ENCODE measurements around the gene CMTR1.
A peak's percentile ranks its signal among the peaks of the same experiment; 100 is the strongest.
"Not testable (repeated sequence)": the region's sequence is repeated elsewhere in the genome, so short reads cannot be mapped to it uniquely, and the experiment has no call there.

The CMTR1 gene

DNA sequence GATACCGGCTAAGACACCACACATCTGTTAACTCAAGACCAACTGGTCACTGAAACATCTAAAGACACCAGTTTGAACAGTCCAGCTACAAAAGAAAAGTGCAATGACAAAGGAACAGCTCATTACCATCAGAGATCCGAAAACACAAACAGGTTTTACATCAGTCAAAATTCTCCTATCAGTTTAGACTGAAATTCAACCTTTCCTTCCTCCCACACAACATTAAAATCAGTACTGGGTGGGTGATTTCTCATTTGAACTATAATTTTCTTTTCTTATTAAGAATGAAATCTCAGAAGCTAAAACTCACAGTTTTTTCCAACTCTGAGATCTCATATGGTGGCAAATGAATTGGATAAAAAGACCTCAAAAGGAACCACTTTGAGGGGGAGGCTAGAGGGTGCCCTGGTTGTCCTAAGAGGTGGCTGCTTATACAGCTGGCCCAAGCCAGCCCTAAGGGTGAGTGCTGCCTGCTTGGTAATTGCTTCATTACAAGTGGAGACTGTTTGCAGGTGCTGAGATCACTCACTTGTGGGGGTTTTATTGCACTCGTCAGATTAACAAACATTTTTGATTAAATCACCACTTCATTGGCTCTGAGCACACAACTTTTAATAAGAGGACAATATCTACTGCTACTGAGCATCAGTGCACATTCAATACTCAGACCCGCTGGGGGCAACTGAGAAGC is 62.4 kb downstream of the CMTR1 start:
- peak; percentile 59 for DNase-seq

DNA sequence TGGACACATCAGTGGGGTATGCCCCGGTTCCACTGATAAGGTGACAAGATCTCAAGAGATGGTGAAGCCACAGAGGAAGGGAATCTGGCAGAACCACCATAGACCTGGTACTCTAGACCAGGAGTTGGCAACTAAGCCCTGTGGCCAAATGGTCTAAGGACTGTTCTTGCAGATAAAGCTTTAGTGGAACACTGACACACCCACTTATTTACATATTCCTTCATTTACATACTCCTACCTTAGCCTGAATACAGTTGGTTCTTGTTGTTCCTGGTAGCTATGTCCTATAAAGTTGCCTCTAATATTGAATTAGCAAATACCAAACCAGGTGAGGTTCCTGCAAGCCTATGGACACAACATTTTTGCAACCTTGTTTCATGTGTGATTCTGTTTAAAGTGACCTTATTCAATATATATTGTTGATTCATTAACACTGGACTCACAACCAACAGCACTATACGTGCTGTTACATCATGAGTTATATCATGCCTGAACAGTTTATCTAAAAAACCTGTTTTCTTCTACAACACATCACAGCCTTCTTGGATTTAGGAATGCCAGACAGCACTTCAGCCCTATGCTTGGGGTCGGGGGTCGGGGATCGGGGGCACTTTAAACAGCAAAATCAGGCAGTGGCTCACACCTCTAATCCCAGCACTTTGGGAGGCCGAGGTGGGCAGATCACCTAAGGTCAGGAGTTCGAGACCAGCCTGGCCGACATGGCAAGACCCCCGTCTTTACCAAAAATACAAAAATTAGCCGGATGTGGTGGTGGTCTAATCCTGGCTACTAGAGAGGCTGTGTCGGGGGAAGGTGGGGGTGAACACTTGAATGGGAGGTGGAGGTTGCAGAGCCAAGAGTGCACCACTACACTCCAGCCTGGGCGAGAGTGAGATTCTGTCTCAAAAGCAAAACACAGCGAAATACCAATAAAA is 64.2 kb downstream of the CMTR1 start:
- DNase-seq, result no peak

DNA sequence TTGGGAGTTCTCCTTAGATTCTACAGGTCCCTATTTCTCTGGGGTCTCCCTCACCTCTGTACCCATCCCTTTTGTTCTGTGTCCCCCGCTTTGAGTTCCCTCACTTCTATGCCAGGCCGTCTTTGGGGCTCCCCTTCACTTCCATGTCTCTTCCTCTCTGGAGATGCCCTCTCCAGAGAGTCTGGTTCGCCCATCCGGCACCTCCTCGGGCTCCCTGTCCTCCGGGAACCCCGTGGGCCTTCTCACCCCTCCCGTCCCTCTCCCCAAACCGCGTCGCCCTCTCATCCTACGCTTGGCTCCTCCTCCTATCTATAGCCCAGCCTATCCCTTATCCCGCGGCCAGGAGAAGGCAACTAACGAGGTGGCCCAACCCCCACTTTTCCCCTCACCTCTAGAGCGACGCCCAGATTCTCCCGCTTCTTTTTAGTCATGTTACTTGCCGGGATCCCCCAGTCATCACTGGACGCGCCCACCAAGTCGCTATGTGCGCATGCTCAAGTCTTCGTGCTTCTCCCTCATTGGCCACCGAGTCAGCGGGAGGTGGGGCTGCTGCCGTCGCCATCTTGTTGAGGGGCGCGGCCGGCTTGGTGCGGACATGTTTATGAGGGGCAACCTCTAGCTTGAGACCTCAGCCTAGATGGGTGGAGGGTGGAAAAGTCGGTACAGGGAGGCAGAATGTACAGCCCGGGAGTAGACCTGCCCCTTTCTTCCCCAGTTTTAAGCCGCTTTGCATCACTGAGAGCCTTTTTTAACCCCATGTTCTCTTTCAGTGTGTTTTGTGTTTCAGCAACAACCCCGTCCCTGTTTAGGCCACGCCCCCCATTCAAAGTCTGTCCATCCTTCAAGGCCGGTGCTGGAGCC is 66.6 kb downstream of the CMTR1 start, which contains the start of gene CCDC167:
CCDC167 (minus strand) TSS at position 461 of the 861 bp plus-strand sequence; CDS start at position 431, 30 bp downstream.
- DNase-seq, result peak; percentile 99

DNA sequence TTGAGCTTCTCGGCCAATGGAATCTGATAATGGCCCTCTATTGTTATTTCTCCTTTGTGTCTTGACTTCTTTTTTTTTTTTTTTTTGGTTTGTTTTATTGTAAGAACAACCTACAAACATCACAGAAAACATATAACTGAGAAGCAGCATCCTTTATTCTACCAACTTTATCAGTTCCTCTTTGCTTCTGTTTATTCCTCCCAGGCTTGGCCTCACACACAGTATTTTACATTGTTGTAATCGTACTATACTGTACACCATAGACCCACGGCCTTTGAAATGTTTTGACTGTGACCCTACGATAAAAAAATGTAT is 67.2 kb downstream of the CMTR1 start:
- DNase-seq, result no peak

DNA sequence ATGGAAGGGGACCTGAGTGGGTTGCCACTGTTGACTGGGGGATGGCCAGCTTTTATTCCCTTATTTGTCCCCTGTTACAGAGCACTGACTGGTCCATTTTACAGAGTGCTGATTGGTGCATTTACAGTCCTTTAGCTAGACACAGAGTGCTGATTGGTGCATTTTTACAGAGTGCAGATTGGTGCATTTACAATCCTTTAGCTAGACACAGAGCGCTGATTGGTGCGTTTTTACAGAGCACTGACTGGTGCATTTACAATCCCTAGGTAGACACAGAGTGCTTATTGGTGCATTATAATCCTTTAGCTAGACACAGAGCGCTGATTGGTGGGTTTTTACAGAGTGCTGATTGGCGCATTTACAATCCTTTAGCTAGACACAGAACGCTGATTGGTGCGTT is 67.9 kb downstream of the CMTR1 start:
- not testable (repeated sequence) for DNase-seq

DNA sequence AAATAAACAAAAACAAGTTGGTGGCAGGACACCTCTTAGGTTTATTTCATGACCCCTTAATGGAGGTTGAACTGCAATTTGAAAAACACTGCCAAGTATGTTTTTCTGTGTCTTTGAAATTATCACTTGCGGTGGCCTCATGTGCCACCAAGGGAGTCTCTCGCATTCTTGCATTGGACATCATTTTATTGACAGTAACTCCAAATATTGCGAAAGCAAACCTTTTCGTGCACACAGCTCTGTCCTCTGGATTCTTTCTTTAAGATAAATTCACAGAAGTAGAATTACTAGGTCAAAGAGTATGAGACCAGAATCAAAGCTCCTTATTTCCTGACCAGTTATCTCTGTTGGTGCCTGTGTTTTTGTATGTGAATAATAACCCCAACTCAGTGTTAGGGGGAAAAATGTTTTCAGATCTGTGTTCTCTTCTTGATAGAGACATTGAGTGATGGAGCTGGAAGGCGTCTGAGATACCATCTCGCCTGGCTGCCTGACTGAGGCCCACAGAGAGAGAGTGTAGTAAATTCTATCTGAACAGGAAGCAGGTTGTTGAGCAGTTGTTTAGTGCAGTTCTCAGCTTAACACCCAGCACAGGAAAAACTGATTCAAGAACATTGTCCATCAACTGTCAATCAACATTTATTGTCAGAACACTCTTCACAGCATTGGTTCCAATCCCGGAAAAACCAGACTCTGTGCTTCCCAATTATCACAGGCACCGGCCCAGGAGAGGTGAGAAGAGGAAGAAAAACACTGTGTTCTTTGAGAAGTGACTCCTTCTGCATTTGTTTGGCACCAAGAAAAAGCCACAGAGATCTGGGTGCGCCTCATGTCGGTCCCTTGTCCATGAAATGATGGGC is 68.8 kb downstream of the CMTR1 start:
- no peak for DNase-seq

DNA sequence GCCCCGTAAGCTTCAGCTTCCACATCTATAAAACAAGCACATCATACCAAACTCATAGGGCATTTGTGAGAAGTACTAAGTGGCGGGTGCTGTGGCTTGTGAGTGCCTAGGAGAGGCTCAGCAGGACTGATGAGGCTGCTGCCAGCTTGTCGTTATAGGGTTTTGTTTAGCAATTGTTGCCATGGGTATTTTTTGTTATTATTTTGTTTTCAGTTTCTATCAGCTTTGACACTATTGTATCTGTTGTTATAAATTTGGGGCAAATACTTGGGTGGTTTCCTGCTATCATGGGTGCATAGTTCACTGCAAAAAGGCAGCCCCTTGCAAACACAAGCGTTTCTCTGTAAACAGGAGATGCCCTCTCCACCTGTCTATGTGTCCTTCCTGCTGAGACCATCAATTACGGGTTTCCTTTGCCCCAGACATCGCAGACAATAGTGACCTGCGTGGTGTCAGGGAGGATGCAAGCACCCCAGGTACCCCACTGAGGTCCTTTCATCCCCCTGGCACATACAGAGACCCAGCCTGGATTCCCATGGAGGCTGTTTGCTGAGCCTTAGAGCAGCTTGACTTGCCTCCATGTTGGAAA is 69.8 kb downstream of the CMTR1 start:
- DNase-seq, result no peak

DNA sequence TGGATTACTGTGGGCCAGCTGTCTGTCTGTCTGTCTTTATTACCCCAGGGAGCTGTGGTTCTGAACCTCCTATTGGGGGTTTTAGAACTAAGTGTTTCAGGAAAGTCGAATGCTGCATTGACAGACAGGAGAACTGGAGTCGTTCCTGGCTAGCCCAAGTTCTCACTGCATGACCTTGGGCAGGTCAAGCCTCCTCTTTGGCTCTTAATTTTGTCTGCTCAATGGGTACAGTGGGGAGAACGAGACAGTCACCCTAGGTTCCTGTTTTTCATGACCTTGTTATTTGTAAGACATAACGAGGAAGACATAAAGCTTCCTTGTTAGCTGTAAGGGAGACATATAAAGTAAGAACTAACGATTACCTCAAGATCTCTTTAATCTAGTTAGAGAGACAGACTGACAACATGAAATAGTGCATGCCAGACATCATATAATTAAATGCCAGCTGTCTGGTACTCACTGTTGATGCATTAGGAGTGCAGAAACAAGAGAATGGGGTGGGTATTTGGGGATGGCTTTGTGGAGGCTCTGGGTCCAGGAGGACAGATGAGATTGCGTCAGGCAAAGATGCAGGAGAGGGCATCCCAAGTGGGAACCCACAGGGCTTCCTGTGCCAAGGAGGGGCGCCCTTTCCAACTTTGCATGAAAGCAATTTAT is 70.4 kb downstream of the CMTR1 start:
- no peak for DNase-seq

DNA sequence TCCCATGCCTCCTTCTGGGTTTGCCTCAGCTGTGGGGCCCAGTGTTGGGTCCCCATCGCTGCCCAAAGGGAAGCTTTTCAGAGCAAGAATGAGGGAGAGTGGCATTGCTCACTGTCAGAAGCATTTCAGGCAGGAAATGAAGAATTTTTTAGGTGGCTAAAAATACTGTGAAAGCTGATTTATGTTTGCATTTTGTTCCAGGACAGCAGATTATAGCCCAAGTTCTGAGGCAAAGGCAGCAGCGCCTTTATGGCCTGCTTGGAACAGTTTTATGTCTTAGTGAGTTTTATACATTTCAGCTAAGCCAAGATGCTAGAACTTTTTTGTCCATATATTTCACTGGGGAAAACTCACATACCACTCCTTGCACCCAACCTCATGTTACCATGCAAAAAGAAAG is 71.0 kb downstream of the CMTR1 start:
- no peak for DNase-seq

DNA sequence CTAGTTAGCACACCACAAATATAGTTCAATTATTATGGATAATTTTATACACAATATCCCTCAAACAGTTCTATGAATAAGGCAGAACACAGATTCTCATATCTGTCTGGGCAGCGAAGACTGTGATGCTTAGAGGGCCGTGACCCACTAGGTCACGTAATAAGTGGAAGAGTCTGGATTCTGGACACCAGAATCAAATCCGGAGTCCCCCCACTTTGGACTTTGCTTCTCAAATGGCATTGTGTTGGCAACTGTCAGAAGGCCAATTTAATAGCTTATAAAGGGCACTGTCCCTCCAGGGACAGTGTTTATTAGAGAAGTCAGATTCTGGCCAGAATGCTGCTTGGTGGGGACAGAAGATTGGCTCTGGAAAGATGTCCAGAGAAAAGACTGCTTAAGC is 73.5 kb downstream of the CMTR1 start:
- no peak for DNase-seq

DNA sequence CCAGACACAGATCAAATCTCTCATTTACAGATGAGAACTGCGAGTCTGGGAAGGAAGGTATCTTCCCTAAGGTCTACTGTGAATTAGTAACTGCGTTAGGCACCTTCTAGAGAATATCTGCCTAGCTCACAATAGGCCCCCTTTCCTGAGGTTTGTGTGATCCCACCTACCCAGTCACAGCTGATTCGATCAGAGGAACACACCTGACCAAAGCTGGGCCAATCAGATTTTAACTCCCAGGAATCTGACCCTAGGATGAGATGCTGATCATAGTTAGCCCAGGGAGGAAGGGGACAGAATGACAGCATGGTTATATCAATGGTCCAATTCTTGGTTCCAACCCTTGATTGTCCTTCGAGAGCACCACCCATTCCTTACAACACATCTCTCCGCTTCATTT is 74.1 kb downstream of the CMTR1 start:
- no peak for DNase-seq

DNA sequence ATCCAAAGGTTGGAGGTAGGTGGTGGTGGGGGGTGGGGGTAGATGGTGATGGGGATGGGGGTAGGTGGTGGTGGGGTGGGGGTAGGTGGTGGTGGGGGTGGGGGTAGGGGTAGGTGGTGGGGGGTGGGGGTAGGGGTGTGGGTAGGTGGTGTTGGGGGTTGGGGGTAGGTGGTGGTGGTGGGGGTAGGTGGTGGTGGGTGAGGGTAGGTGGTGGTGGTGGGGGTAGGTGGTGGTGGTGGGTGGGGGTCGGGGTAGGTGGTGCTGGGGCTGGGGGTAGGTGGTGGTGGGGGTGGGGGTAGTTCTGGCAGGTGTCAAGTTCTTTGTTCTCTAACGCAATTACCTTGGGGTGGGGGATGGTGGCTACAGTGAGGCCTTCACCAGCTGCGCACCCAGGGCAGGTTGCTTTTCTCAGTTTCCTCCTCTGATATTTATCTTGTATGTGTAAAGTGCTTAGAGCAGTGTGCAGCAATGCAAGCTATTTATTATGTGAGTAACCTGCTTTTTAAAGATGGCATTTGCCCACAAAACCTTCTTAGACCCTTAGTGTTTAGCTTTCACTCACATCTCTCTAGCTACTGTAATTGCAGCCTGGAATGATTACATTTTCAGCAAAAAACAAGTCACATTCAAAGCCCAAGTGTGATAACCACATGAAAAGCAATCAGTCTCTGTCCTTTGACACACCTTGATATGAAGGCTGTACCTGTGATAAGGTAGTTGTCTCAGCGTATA is 74.8 kb downstream of the CMTR1 start:
- peak; percentile 63 for DNase-seq

DNA sequence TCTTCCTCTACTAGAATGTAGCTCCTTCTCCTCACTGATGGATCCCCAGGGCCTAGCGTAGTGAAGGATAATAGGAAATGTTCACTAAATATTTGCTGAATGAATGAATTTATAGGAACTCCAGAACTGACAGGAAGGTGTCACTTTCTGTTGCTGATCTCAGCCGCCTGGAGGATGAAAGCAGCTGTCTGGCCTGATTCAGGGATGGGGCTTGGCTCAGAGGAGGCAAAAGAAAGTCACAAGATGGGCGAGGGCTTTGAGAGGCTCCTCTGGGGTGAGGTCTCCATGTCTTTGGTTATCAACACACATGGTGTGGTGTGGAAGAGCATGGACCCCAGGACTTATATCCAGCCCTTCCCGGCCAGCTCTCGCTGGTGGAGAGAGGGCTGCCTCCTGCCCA is 78.2 kb downstream of the CMTR1 start:
- no peak for DNase-seq

DNA sequence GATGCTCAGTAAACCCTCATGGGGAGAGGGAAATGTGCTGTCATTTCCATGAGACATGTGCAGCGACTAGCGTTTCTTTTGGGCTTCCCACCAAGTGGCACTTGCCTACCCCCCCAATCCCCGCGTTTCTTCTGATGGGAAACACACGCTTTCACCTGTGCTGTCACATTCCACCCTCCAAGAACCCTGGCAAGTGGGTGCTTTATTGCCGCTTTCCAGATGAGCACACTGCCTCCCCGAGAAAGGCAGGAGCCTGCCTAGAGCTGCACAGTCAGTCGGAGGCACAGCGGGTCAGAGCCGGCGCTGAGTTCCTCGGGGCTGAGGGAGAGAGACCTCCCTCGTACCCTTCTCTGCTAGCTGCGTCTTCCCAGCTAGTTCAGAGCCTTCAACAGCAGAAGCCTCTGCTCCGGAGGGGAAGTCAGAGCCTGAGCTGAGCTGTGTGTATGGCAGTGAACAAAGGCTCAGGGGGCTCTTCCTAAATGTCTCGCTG is 78.9 kb downstream of the CMTR1 start:
- DNase-seq, result no peak

DNA sequence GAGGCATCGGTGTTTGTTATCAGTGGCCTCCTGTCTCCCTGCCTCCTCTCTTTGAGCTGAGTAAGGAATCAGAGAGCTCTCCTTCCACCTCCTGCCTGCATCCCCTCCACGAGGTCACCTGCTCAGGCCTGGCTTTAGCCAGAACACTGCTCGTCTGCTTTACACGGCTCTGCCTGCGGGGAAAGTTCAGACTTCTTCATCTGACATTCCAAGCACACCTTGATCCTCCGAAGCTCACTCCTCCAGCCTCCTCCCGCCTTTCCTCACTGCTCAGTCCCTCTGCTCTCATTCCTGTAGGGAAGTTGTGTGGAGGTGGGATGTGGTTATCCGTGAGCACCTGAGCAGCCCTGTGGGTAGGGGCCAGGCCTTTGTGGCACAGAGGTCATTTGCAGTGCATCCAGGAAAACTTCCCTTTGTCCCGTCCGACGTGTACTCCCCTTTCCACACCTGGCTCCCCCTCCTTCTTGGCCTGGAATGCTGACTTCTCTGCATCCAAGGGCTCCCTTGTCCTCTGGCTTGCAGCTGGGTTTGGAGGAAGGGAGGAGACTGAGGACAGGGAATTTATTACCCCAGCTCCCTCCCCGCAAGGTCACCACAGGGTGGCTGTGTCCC is 79.5 kb downstream of the CMTR1 start:
- no peak for DNase-seq

DNA sequence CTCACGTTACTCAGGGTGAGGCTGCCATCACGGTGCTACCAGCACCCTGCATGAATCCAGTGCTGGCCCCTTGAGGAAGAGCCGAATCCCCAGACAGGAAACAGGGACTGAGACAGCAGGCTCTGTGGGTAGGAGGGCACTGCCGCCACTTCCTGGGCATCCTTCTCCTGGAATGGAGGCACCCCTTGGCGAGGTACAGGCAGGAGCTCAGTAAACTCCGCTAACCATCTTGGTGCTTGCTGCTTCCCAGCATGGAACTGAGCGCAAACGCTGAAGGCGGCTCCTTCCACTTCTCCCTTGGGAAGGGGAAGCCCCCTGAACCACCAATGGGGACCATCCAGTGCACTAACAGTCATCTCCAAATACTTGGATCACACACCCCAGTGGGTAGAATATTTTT is 80.1 kb downstream of the CMTR1 start:
- DNase-seq, result no peak

DNA sequence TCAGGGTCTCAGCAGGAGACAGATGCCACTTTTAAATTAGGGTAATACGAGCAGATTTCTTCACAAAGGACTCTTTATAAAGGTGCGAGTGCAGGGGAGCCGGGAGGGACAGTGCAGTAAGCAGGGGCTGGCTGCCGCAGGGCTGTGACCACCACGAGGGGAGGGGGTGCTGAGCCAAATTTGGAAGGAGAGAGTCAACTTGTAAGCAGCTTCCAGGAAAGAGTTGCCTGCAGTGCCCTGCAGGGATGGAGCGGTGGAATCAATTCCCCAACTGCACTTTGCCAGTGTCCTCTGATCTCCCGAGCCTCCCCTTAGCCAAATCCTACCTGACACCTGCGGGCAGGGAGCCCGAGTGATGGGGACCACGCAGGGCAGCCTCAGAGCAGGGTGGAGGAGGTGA is 80.6 kb downstream of the CMTR1 start:
- no peak for DNase-seq

DNA sequence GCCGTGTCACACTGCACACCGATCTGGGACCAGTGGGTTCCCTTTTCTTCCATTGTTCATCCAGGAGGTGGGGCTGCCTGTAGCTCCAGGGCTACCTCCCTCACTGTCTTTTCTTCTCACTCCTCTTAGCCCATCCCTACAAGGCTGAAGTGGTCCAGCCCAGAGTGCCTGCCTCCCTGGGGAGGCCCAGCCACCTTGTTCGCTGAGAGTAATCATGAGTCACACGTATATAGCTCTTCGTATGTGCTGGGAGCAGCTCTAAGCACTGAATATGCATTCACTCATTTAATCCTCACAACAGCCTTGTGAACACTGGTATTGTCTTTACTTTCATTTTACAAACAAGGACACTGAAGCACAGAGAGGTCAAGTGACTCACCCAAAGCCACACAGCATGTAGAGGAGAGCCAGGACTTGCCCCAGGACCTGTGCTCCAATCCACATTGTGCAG is 81.3 kb downstream of the CMTR1 start:
- peak; percentile 63 for DNase-seq

DNA sequence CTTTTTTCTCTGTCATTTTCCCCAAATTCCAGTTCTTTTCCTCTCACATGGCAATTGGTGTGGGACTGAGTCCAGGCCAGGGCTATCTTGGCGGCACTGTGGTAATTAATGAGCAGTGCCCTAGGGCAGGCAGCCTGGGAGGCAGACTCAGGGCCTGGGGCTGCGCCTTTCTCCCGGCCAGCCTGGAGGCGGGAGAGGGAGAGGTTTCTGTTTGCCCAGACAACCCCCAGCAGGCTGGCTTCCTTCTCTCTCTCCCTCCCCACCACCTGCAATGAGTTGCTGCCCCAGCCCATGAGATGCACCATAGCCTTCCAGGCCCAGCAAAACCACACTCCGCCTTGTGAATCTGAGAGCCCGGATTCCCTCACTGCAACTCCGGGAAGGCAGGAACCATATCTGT is 81.8 kb downstream of the CMTR1 start:
- DNase-seq, result no peak

DNA sequence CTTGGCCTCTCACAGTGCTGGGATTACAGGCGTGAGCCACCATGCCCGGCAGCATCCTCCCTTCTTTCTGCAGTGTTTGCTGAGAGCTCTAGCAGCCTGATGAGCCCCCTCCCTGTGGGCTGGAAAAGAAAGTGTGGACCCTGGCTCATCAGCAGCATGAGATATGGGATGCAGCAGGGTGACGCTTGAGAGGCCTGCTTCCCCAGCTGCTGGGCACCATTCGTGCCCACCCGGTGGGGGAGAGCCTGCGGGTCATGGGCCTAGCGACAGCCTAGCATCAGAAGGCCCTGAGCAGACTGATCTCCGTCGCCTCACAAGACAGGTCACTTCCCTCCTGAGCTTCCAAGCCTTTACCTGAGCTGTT is 82.7 kb downstream of the CMTR1 start:
- no peak for DNase-seq

All from stimulated activated CD8-positive, alpha-beta memory T cell treated with anti-CD3 and anti-CD28 coated beads, Interleukin-4, amount 100 ng/mL, for 48 hours (primary cell).